Measurements from ENCODE around the gene GPR119.
"Not testable (repeated sequence)": the region's sequence is repeated elsewhere in the genome, so short reads cannot be mapped to it uniquely, and the experiment has no call there.

The GPR119 gene

DNA sequence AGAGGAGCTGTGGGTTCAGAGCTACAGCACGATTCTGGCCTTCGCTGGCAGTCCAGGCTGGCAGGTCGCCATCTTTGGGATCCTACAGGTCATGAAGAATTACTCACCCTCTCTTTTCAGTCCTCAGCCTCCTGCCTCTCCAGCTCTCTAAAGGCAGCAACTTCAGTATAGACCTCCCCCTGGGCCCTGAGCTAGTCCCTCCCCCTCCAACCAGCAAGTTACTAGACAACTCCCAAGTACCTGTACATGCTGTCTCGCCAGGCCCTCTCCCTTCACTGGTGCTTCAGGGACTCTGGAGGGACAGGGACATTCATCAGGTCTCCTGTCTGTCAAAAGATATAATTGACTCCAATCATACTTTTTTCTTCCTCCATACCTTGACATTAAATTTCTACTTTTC lies at the start of gene GPR119:
TSS of gene GPR119 (minus strand) at position 155 of the 400 bp plus-strand sequence. CDS start 227 bp downstream, outside the sequence.
- DNase-seq: no peak

DNA sequence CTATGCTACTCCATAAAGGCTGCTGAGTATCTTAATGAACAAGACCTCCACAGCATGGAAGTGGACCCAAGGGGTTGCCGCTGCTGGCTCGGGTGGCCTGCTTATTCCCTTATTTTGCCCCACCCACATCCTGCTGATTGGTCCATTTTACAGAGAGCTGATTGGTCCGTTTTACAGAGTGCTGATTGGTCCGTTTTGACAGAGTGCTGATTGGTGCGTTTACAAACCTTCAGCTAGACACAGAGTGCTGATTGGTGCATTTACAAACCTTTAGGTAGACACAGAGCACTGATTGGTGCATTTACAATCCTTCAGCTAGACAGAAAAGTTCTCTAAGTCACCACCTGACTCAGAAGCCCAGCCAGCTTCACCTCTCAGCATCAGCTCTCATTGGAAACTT lies 43.8 kb upstream of the GPR119 start:
- DNase-seq: not testable (repeated sequence)

DNA sequence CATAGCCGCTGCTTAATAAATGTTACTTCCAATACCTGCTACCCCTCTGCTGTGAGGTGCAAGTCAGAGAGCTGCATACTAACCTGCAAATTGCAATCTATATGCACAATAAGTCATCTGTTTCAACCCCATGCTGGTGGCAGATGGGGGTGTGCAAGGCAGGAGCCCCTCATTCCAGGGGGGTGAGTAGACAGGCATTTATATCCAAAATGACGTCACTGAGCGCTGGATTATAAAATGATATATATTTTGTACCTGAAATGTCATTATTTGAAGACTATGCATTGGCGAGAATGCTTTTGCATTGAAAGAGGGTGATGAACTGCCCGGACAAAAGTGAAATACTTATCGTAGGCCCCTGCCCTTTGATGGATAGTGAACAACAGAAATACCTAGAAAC lies 41.1 kb upstream of the GPR119 start:
- no peak for DNase-seq

DNA sequence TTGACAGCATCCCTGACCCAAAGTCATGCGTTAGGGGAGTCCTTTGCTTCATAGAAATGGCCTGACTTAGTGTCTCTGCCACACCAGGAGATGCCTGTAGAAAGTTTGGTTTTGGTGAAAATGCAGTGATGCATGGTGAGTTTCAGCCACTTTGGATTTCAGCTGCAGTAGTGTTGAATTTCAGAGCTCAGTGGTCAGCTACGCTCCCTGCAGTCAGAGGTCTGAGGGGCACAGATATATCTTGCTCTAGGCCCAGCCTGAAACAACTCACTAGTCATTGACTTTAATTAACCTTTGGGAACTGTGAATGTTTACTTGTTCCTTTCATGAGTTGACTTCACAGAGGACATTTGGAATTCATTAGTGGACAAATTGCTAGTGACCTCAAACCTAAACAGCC lies 33.8 kb upstream of the GPR119 start:
- DNase-seq: no peak

DNA sequence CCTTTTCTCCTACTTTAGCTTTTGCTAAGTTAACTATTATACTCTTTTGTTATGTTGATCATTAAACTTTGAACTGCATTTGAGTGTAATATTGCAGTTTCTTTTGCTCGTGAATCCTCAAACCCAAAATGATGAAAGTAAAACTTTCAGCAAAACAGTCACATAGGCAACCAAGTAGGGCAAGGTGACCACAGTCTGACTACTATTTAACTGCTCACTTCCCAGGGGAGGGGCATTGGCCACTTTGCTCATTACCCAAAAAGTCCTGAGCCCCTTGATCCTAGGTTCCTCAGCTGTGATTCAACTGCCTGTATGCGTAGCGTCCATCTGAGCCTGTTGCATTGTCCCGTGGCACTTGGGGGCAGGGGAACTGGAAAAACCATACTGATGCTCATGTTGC lies 33.3 kb upstream of the GPR119 start:
- DNase-seq: no peak

DNA sequence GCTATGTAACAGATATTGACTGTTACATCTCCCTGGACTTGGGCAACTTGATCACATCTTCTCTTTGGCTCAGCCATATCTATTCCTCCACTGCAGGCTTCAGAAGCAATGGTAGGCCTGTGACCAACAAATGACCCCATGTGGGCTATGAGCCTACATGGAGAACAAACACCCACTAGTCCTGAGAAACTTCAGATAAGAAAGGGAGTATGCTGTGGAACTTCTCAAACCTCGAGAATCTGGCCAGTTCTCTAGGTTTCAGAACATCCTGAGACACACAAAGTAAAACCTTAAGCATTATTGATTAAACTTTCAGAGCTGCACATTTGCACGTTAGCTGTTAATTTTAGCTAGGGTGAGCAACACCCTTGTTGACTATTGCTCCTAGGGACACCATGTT lies 32.6 kb upstream of the GPR119 start:
- DNase-seq: no peak

DNA sequence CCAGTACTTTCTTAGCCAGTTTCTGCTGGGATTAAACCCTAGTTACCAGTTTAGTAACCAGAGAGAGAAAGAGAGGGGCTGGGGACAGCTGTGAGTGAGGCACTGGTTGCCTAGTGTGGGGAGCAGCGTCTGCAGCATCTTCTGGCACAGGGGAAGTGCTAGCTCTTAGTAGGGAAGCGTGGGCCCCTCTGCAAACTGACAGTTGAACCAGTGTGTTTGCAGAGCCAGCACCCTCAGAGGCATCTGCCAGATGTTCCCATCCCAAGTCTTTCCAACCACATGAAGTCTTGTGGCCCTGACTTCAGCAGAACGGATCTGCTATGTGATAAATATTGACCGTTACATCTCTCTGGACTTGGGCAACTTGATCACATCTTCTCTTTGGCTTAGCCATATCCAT lies 31.3 kb upstream of the GPR119 start:
- no peak for DNase-seq

DNA sequence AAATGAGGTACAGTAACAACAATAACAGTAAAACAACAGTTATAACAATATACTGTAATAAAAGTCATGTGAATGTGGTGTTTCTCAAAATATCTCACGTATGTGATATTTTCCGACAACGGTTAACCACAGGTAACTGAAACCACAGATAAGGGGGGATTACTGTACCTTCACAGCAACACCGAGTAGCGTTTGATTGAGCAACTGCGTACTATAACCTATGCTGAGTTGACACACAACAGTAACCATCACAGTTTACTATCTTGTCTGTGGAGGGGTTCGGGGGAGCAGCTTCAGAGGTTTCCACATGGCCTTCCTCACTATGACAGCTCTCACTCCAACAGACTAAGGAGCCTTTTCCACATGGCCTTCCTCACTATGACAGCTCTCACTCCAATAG lies 29.7 kb upstream of the GPR119 start:
- DNase-seq: peak; percentile 5

DNA sequence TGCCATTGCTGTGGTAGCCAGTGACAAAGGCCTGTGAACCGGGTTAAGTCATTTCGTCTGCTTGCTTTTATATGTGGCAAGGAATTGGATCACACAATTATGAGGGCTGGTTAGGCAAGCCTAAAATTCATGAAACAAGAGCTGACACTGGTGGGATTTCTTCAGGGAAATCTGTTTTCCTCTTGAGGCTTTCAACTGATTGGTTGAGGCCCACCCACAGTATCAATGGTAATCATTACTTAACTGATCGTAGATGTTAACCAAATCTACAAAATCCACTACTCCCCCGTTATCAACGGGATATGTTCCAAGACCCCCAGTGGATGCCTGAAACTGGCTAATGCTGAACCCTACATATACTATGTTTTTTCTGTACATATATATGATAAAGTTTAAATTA lies 29.3 kb upstream of the GPR119 start:
- no peak for DNase-seq

DNA sequence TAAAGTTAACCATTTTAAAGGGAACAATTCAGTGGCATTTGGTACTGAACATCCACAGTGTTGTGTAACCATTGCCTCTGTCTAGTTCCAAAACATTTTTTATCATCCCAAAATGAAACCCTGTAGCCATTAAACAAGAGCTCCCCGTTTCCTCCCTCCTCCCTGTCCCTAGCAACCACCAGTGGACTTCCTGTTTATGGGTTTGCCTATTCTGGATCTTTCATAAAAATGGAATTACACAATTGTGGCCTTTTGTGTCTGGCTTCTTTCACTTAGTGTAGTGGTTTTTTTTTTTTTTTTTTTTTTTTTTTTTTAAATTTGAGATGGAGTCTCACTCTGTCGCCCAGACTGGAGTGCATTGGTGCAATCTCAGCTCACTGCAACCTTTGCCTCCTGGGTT lies 27.9 kb upstream of the GPR119 start:
- DNase-seq: no peak

DNA sequence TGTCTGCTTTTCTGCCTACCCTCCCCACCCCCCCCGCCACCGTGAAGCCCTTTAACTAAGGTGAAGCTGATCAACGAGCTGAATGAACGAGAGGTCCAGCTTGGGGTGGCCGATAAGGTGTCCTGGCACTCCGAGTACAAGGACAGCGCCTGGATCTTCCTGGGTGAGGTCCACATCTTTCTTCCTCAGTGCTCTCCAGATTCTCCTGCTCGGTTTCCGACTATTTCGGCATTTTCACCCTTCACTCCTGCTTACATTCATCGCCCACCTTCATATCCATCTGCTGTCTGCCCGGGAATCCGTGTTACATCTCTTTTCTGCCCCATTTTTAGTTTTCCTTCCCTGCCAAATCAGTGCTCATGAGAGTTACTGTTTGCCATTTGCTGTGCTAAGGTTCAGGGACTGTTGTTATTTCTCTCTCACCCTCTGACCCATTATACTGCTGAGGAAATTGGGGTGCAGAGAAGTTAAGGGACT lies 16.8 kb upstream of the GPR119 start:
- no peak for DNase-seq

DNA sequence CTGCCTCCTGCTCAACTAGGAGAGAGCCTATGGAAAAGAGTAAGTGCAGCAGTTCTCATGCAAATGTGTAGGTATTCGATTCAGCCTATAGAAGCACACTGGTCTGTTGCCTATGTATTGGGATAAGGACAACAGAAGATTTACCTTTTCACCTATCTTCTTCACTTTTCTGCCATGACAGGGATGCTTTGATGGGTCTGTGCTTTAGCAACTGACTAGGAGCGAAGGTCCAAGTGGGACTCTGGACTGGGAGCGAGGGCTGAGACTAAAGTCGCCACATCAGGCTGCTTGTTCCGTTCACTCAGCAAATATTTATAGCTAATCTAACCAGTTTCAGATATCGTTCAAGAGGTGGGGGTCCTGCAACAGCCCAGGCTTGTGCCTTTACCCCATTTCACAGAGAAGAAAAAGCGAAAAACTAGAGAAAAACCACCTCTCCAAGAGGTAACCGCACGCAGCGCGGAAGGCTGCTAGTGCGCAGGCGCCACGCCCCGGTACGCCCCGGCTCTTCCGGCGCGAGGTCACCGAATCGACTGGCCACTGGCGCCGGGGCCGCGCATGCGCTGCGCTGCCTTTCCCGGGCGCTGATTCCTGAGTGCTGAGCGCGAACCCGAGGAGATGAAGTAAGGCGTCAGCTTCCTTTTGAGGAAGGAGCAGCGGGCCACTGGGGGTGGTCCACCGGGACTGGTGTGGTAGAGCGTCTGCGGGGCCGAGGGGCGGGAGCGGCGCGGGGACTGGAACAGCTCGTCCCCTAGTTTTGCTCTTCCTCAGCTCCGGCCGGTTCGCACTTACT lies 16.1 kb upstream of the GPR119 start, which contains the start of gene RBMX2:
TSS of gene RBMX2 (plus strand) at position 573 of the 793 bp plus-strand sequence. CDS start at position 619, 46 bp downstream.
- peak; percentile 79 for DNase-seq

DNA sequence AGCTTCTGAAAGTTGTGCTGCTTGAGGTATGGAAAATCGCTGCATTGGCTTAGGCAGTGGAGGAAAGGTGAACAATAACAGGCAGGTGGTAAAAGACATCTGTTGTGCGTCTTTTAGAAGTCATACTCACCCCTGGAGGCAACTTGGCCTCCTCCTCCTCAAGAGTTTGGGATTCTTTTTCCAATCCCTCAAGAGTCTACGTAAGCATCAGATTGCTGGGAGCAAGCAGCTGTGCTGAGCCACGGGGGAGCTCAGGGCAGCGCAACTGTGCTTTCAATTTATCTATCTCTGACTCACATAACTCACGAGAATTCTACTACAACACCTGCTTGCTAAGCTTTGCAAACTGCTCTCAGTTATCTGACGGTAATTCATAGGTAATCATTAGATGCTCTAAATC lies 9.9 kb upstream of the GPR119 start:
- no peak for DNase-seq

DNA sequence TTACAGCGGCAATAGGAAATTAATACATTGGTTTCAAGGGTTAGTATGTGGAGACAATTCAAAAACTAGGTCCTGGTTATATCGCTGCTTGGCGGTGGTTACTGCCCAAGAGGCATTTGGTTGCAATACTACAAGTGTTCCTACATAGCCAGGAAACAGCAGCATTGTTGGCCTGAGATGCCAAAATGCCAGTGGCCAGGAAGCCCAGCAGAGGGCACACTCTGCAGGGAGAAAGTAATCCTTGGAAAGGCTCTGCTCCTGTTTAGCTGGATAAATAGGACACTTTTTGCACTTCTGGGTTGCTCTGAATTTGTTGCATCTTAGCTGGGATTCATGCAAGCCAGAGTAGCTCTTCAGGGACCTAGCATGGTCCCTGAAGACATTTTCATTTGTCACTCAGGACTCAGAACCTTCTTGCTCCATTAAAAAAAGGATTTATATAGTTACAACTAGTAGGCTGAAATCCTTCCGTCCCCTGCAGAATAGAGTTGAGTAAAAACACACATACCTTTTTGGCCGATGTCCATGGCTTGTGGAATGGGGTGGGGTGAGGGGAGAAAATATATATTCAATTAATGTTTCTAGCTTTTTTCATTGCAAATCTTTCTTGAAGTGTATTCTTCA lies 8.1 kb upstream of the GPR119 start:
- DNase-seq: peak; percentile 1

DNA sequence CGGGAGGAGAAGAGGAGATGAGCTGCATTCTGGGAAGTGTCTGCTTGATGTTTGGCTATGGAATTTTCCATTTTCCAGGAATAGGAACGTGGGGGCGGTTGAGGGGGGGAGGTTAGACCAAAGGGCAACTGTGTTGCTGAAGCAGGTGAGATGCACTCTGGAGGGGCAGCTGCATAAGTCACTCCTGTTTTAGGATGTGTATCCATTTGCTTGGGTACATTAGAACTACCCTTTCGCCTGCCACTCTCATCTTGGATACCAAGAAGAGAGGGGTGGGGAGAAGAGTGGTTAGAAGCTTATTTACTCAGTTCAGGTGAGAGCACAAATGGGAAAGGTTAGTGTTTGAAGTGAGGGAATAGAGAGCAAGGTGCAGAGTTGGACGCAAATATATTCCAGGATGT lies 934 bp upstream of the GPR119 start:
- DNase-seq: no peak

DNA sequence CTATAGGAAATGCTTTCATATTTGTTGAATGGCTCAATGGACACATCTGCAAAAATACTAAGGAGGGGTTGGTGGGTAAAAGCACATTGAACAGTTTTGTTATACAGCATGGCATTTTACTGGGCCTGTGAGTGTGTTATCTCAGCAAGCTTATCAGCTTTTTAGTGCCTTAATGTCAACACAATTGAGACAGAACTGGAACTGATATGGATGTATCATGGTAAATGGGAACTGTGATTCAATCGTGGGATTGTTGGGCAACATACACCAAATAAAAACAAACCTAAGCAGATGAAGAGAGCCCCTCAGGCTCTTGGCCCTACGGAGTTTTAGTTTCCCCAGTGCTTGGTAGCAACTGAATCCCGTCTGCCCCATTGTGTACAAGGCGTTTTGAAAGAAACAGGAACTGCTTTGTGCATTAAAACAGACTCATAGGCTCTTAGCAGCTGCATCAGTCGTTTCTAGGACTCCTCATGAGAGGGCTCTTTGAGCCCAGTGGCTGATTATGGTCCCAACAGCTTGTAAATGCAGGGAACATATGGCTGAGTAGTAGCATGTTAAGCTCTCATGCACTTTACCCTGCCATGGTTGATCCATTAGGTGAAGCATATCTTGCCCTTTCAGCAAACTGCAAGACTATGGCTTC lies 7.3 kb downstream of the GPR119 start:
- no peak for DNase-seq

DNA sequence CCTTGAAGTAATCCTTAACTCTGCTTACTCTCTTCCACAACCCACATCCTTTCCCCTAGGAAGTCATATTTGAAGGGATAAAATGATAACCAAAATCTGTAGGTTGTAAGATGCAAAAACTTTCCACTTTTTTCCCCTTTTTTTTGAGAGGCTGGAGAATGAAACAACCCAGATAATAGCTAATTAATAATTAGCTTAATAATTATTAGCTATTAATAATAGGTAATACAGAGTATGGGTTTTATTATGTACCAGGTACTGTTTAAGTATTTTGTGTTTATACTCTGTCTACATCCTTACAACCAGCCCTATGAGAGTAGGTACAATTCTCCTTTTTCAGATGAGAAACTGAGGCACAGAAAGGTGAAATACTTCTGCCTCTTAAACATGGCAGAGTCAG lies 9.4 kb downstream of the GPR119 start:
- no peak for DNase-seq

DNA sequence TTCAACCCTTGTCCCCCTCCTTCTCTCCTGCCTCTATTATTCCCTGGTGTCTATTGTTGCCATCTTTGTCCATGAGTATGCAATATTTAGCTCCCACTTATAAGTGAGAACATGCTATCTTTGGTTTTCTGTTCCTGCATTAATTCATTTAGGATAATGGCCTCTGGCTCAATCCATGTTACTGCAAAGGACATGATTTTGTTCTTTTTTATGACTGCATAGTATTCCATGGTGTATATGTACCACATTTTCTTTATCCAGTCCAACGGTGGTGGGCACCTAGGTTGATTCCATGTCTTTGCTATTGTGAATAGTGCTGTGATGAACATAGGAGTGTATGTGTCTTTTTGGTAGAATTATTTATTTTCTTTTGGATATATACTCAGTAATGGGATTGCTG lies 33.4 kb downstream of the GPR119 start:
- not testable (repeated sequence) for DNase-seq

DNA sequence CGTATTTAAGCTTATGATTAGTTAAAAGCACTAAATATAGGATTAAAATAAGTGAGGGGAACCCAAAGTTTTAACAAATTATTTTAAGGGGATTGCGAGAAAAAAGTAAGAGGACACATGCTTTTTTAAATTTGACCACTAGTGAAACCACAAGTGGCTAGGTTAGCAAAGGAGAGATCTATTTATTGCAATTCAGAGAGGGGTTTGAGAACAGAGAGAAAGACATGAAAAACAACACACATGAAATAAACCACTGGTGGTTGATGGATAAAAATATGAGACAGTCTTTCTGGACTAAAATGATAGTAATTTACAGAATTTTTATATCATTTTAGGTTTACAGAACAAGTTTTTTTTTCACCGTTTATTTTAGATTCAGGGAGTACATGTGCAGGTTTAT lies 33.9 kb downstream of the GPR119 start:
- DNase-seq: no peak

DNA sequence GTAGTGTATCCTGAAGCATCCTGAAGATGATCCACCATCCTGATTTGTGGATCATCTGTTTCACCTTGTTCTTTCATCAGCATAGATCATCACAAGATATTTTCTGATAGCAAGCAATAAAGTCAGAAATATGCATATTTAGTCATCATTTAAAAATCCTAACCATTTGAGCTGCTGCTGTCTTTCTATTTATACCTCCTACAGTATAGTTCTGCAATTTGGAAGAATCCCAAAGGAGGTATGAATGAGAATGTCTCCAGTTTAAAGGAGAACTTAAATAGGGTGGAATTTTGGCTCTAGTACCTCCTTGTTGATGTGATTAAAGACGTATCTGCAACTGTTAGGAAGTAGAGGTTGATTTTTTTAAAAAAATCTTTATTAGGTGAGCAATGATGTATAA lies 38.2 kb downstream of the GPR119 start:
- DNase-seq: no peak

DNA sequence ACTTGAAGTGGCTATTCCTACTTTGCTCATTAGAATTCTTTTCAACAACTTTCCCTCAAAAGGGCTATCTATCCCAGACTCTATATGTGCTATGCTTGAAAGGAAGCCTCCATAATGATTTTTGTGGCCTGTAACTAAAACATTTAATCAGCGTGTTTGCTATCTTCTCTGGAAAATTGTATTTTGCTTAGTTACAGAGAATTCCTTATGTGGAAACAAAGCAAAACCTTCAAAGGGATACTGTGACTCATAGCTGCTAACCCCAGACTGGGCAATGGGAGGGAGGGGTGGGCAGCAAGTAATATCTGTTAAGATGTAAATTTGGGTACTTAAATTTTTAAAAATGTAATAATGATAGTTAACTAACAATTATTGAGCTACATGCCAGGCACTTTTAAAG lies 42.1 kb downstream of the GPR119 start:
- DNase-seq: no peak

DNA sequence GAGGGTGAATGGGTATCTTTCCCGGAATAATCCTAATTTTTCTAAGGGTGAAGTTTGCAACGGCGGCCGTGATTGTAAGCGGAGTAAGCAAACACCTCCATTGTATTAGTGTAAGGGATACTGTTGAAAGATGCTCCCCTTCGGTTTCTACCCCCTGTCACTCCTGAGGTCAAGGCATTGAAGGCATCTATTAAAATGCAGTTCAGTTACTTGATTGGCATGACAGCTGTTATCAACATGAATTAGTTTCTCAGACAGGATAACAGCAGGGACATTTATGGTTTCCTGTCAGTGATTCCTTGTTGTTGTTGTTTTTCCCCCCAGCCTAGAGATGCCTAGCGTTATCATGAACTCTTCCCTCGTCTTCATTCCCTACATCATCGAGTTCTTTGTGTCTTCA lies 45.2 kb downstream of the GPR119 start:
- no peak for DNase-seq

DNA sequence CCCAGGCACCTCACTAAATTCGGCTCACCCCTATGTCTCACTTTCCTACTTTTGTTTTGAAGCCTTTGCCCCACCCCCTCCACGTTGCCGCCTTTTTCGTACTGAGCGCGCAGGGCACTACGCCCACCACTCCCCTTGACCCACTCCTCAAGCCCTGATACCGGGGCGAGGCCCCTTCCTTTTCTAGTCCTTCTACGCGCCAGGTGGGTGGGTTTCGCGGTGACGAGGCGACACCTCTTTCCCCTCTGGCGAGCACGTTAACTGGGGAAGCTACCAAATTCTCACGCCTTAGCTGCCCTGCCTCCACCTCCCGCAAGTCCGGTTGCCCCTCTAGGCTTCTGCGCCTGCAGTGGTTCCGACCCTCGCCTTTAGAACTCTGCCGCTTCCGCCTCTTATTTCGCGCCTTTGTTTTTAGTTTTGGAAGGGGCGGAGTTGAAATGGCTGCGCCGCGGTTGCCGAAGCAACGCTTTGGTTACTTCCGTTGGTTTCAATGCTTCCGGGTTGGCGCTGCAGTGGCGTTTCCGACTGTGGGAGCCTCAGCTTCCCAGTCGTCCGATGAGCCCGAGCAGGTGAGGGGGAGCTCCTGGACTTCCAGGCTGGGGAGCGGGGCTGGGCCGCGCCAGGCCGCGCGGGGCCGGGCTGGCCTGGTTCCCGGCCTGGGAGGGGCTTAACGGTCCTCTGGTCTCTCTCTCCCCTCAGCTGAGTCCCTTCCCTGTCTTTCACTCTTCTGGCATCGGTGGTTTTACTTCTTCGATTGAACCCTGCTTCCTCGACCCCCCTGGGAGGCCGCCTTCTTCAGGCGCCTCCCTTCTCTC lies 45.9 kb downstream of the GPR119 start, which contains the start of gene SLC25A14:
TSS of gene SLC25A14 (plus strand) at position 512 of the 815 bp plus-strand sequence. CDS start 360 bp downstream, outside the sequence.
- DNase-seq: peak; percentile 76
